GM12878 (cell line): ENCODE measurements around the gene LRP1B. TPM values are rescaled to one million over a fixed set of nuclear protein-coding genes. Genes with fewer than 3 reads are reported as not detected.

Experiments used
- ATAC-seq: fragments of 200-7000 bp; cut with Tn5 transposase; 3 replicates; pipeline ENCODE4 v1.9.1; 2020; ENCODE audit warnings: mild to moderate bottlenecking, moderate library complexity
- BruUV-seq: library from RNA; stranded (reverse); fragments of 400-500 nt; replicated peaks from 2 replicates; lab custom pipeline; 2021; lab: Mats Ljungman, UMichigan
- CTCF ChIA-PET: fragments of 300-600 bp; sonication (Branson Sonifier 250); formaldehyde crosslinking; extraction: SDS; loops from one replicate; lab custom pipeline; 2021; ENCODE audit warnings: inconsistent platforms; lab: Yijun Ruan, JAX
- POLR2A ChIA-PET: fragments of 350-600 bp; formaldehyde crosslinking; extraction: SDS; loops from one replicate; lab custom pipeline; 2021; ENCODE audit warnings: inconsistent platforms; lab: Charles Lee
- RAD21 ChIA-PET: fragments of 300-600 bp; sonication (Branson Sonifier 250); formaldehyde crosslinking; loops from one replicate; lab custom pipeline; 2023; ENCODE audit warnings: antibody characterized with exemption; ENCODE audit not compliant: unreplicated experiment; lab: Charles Lee
- SMC1A ChIA-PET: fragments of 300-600 bp; sonication (Branson Sonifier 250); formaldehyde crosslinking; loops from one replicate; lab custom pipeline; 2023; ENCODE audit not compliant: unreplicated experiment, uncharacterized antibody; lab: Charles Lee
- DNase-seq: peaks from one replicate; pipeline ENCODE4 v3.0.0-alpha.2; 2011; ENCODE audit warnings: low read depth, low spot score
- FAIRE-seq: peaks from 3 replicates; lab custom pipeline; 2011; peaks lifted over from hg19 to GRCh38; lab: Jason Lieb, UNC
- H2AFZ ChIP-seq: 2 replicates; pipeline ENCODE4 v1.6.0; 2011; ENCODE audit warnings: low read depth, low read length, control low read depth; ENCODE audit not compliant: control insufficient read depth
- H3K27ac ChIP-seq: 2 replicates; pipeline ENCODE4 v1.5.1; 2011; ENCODE audit warnings: control low read depth; ENCODE audit not compliant: control insufficient read depth, insufficient read depth
- H3K27me3 ChIP-seq, 2 experiments: replicated peaks in 1 of 2; 2 replicates each; pipeline versions ENCODE4 v1.6.0 to v1.6.1; 2011; ENCODE audit warnings: low read length in 1 of 2; ENCODE audit not compliant: control insufficient read depth in 2 of 2, insufficient read depth in 2 of 2
- H3K36me3 ChIP-seq, 2 experiments: 2 replicates each; pipeline ENCODE4 v1.5.1; 2011; ENCODE audit warnings: low read length in 1 of 2; ENCODE audit not compliant: control insufficient read depth in 2 of 2, insufficient read depth in 2 of 2
- H3K4me1 ChIP-seq: 2 replicates; pipeline ENCODE4 v1.6.1; 2011; ENCODE audit warnings: mild to moderate bottlenecking, low read length, moderate library complexity, mixed read lengths; ENCODE audit not compliant: control insufficient read depth, insufficient read depth
- H3K4me2 ChIP-seq: 2 replicates; pipeline ENCODE4 v1.6.0; 2011; ENCODE audit warnings: control low read depth; ENCODE audit not compliant: control insufficient read depth, insufficient read depth
- H3K4me3 ChIP-seq: fragments of 200-600 bp; sonication (generic); 2 replicates; pipeline ENCODE4 v1.5.1; 2016
- H3K79me2 ChIP-seq: 2 replicates; pipeline ENCODE4 v1.6.0; 2011; ENCODE audit warnings: low read length; ENCODE audit not compliant: control insufficient read depth, insufficient read depth
- H3K9ac ChIP-seq: 2 replicates; pipeline ENCODE4 v1.8.0; 2011; ENCODE audit warnings: low read length, control low read depth, mixed read lengths; ENCODE audit not compliant: control insufficient read depth, insufficient read depth
- H3K9me3 ChIP-seq: replicated peaks from 3 replicates; pipeline ENCODE4 v1.5.1; 2011; ENCODE audit warnings: mild to moderate bottlenecking, low read length; ENCODE audit not compliant: control insufficient read depth, insufficient read depth
- H4K20me1 ChIP-seq: 2 replicates; pipeline ENCODE4 v1.6.0; 2011; ENCODE audit not compliant: control insufficient read depth, insufficient read depth
- BACH1 ChIP-seq: fragments of 450-650 bp; IDR thresholded peaks from 2 replicates; pipeline ENCODE4 v1.6.1; 2017; ENCODE audit warnings: mild to moderate bottlenecking, borderline replicate concordance
- CUX1 ChIP-seq: IDR thresholded peaks from 2 replicates; pipeline ENCODE4 v1.6.1; 2012; ENCODE audit warnings: improper control_type of control experiment, low read depth, low read length; ENCODE audit not compliant: insufficient replicate concordance
- EP300 ChIP-seq, 2 experiments: fragments of 150-350 bp in 1 of 2; IDR thresholded peaks; 2 replicates each; pipeline ENCODE4 v1.6.1; 2011 to 2012; ENCODE audit warnings: low read depth in 2 of 2, low read length in 2 of 2, borderline replicate concordance in 1 of 2, improper control_type of control experiment in 1 of 2, inconsistent platforms in 1 of 2; ENCODE audit not compliant: control insufficient read depth in 1 of 2
- HDAC2 ChIP-seq: fragments of 200-600 bp; sonication (generic); IDR thresholded peaks from 2 replicates; pipeline ENCODE4 v1.6.1; 2017
- MTA3 ChIP-seq: IDR thresholded peaks from 2 replicates; pipeline ENCODE4 v1.6.1; 2012; ENCODE audit warnings: low read length, inconsistent platforms, borderline replicate concordance
- NFXL1 ChIP-seq: fragments of 450-650 bp; IDR thresholded peaks from 2 replicates; pipeline ENCODE4 v1.6.1; 2017; ENCODE audit warnings: antibody characterized with exemption, mild to moderate bottlenecking, borderline replicate concordance
- PML ChIP-seq: IDR thresholded peaks from 2 replicates; pipeline ENCODE4 v1.6.1; 2012; ENCODE audit warnings: low read length, inconsistent platforms
- SKIL ChIP-seq: fragments of 450-650 bp; IDR thresholded peaks from 2 replicates; pipeline ENCODE4 v1.6.1; 2017; ENCODE audit warnings: mild to moderate bottlenecking, low read depth, inconsistent platforms; ENCODE audit not compliant: poor library complexity, severe bottlenecking
- ZNF592 ChIP-seq: fragments of 450-650 bp; IDR thresholded peaks from 2 replicates; pipeline ENCODE4 v1.6.1; 2017; ENCODE audit warnings: mild to moderate bottlenecking, moderate library complexity
- WGBS: methylation state at CpG from one replicate; pipeline ENCODE4 v1.1.6; 2016; ENCODE audit warnings: low lambda C conversion rate; ENCODE audit not compliant: insufficient replicate concordance, insufficient coverage; ENCODE audit errors: missing lambda C conversion rate; 5-methylcytosine and 5-hydroxymethylcytosine counted together
- in situ Hi-C: fragments of 300-500 bp; cut with MboI; formaldehyde crosslinking; loops from 9 replicates; pipeline ENCODE4 v1.14.3; 2018; ENCODE audit warnings: mixed read lengths
- intact Hi-C: fragments of 100-400 bp; cut with micrococcal nuclease; formaldehyde crosslinking; loops from one replicate; pipeline ENCODE4 v1.14.2; 2022; ENCODE audit not compliant: unreplicated experiment
- polyA plus RNA-seq, 11 experiments: library from polyadenylated mRNA; depleted of rRNA in 4 of 11; unstranded in 6 of 11; stranded (reverse) in 5 of 11; fragments of >200 nt; fragmentation: Nextera tagmentation in 4 of 11; fragmentation: Illumina TruSeq in 1 of 11; extraction: Ambion mirVana in 4 of 11; extraction: Trizol in 1 of 11; gene quantifications; 1 replicate in 1 of 11; 2 replicates in 10 of 11; pipeline versions ENCODE4 v1.2.1 to v1.2.3, GENCODE V29; 2011 to 2016; ENCODE audit warnings: inconsistent platforms in 2 of 11, missing spikeins in 2 of 11, low read depth in 1 of 11
- total RNA-seq, 4 experiments: library from RNA; depleted of rRNA in 3 of 4; stranded (reverse); fragments of >200 nt in 3 of 4; fragmentation: Illumina TruSeq in 1 of 4; extraction: Trizol in 1 of 4; gene quantifications; 2 replicates each; pipeline versions ENCODE4 v1.2.1 to v1.2.3, GENCODE V29; 2013 to 2021

LRP1B gene
- total and polyA plus RNA-seq, 10 of the 15 experiments (the other 5 are each of a cell fraction or from before 2014, with no cell fraction given): under 0.01 to 0.06 (median 0.03) TPM; not detected in 5

- TF ChIP-seq ZNF592 (no peak), NFXL1 (no peak), MTA3 (no peak), EP300 (IDR thresholded peaks at IDR 0.05; ENCODE audit: borderline replicate concordance in 1 of 2, control insufficient read depth in 1 of 2, low read depth in 2 of 2, low read length in 2 of 2) (no peak)
Observed at GRCh38 chr2:142042536-142043199, 88.1 kb downstream of the LRP1B start (continued).

- no peak overlapping the region for H3K27ac ChIP-seq
- intact Hi-C loops: no loop called here
Observed at GRCh38 chr2:142041996-142042395, 88.8 kb downstream of the LRP1B start.

More at GRCh38 chr2:142041996-142042395, 88.8 kb downstream of the LRP1B start:
- FAIRE-seq (no peak), DNase-seq (no peak), ATAC-seq (no peak)
- Histone ChIP-seq H3K79me2 (no peaks in the 10 kb centered on the region), H3K9me3 (no peaks in the 10 kb centered on the region), H3K27me3 (no peaks in the 10 kb centered on the region), H3K9ac (no peak overlapping the region), H3K36me3 (no peaks in the 10 kb centered on the region), H3K4me2 (no peak overlapping the region), H4K20me1 (no peaks in the 10 kb centered on the region), H3K4me1 (no peaks in the 10 kb centered on the region), H3K4me3 (no peak overlapping the region), H2AFZ (no peak overlapping the region)
- POLR2A ChIA-PET: no interaction called here
- RAD21 ChIA-PET: no interaction called here
- BruUV-seq: no TSS peak
- in situ Hi-C loops: no loop called here
- SMC1A ChIA-PET: interaction anchor here (1.3 kb wide), 1 partner anchor 9 kb away, joined by 4 read pairs; no protein-coding TSS in a partner anchor
- 7% methylated on average over 6 of the region's 6 CpGs for WGBS
- no peak for TF ChIP-seq CUX1
- TF ChIP-seq BACH1: no peak
- TF ChIP-seq SKIL: no peak
- no peak for TF ChIP-seq PML
- TF ChIP-seq HDAC2: no peak
- CTCF ChIA-PET: no interaction called here
